Liver (tissue), 9 donors: ENCODE results near the gene CUL4A. TPM values are rescaled to one million over a fixed set of nuclear protein-coding genes. Genes with fewer than 3 reads are reported as not detected.

Experiments
- DNase-seq: peaks from one replicate; pipeline ENCODE4 v3.0.0-alpha.2; 2017; ENCODE audit warnings: low spot score
- H3K27ac ChIP-seq, 2 donors: one replicate each; pipeline ENCODE4 v1.7.0; 2013; ENCODE audit warnings: inconsistent platforms in 2 of 2, low read length in 2 of 2, control low read depth in 1 of 2, low read depth in 1 of 2, mild to moderate bottlenecking in 1 of 2
- H3K27me3 ChIP-seq, 4 donors: one replicate each; pipeline versions ENCODE4 v1.6.1 to v1.7.0; 2013; ENCODE audit warnings: low read length in 3 of 4, inconsistent platforms in 1 of 4, mild to moderate bottlenecking in 1 of 4, moderate library complexity in 1 of 4; ENCODE audit not compliant: control insufficient read depth in 4 of 4, insufficient read depth in 4 of 4
- H3K36me3 ChIP-seq, 4 donors: one replicate each; pipeline versions ENCODE4 v1.6.1 to v1.7.0; 2013; ENCODE audit warnings: low read length in 3 of 4, mild to moderate bottlenecking in 3 of 4, low read depth in 1 of 4, moderate library complexity in 1 of 4; ENCODE audit not compliant: control insufficient read depth in 4 of 4, insufficient read depth in 3 of 4
- H3K4me1 ChIP-seq, 4 donors: one replicate each; pipeline versions ENCODE4 v1.6.1 to v1.7.0; 2013; ENCODE audit warnings: low read length in 3 of 4, mild to moderate bottlenecking in 3 of 4, moderate library complexity in 1 of 4; ENCODE audit not compliant: control insufficient read depth in 4 of 4, insufficient read depth in 4 of 4
- H3K4me3 ChIP-seq, 3 donors: one replicate each; pipeline versions ENCODE4 v1.6.1 to v1.7.0; 2013; ENCODE audit warnings: low read length in 3 of 3, control low read depth in 1 of 3, low read depth in 1 of 3, mild to moderate bottlenecking in 1 of 3
- H3K9ac ChIP-seq, 2 donors: one replicate each; pipeline ENCODE4 v1.7.0; 2013; ENCODE audit warnings: low read length in 2 of 2, mild to moderate bottlenecking in 2 of 2, moderate library complexity in 2 of 2, control low read depth in 1 of 2, low read depth in 1 of 2
- H3K9me3 ChIP-seq, 4 donors: one replicate each; pipeline versions ENCODE4 v1.6.1 to v1.7.0; 2013; ENCODE audit warnings: low read length in 3 of 4; ENCODE audit not compliant: control insufficient read depth in 4 of 4
- ATF3 ChIP-seq: IDR thresholded peaks from 2 replicates; pipeline ENCODE4 v1.6.1; 2016; ENCODE audit warnings: antibody characterized with exemption
- CTCF ChIP-seq: fragments of 150-350 bp; IDR thresholded peaks from 2 replicates; pipeline ENCODE4 v1.5.1; 2017; ENCODE audit warnings: improper control_type of control experiment, low read depth, low read length; ENCODE audit not compliant: missing input control
- EGR1 ChIP-seq, 2 donors: IDR thresholded peaks; 2 replicates each; pipeline ENCODE4 v1.6.1; 2016 to 2018; ENCODE audit warnings: antibody characterized with exemption in 2 of 2, low read depth in 2 of 2
- FOXA1 ChIP-seq: IDR thresholded peaks from 2 replicates; pipeline ENCODE4 v1.6.1; 2016; ENCODE audit warnings: antibody characterized with exemption
- FOXA2 ChIP-seq: IDR thresholded peaks from 2 replicates; pipeline ENCODE4 v1.6.1; 2016; ENCODE audit warnings: antibody characterized with exemption
- GABPA ChIP-seq, 2 donors: IDR thresholded peaks in 1 of 2; conservative IDR thresholded peaks in 1 of 2; 2 replicates each; pipeline ENCODE4 v1.6.1; 2016; ENCODE audit warnings: antibody characterized with exemption in 2 of 2, mild to moderate bottlenecking in 1 of 2, moderate library complexity in 1 of 2
- HNF4A ChIP-seq, 2 donors: conservative IDR thresholded peaks; 2 replicates each; pipeline ENCODE4 v1.6.1; 2016; ENCODE audit warnings: antibody characterized with exemption in 2 of 2, mild to moderate bottlenecking in 2 of 2
- HNF4G ChIP-seq: IDR thresholded peaks from 2 replicates; pipeline ENCODE4 v1.6.1; 2016; ENCODE audit warnings: antibody characterized with exemption
- JUND ChIP-seq, 2 donors: IDR thresholded peaks; 2 replicates each; pipeline ENCODE4 v1.6.1; 2016; ENCODE audit warnings: antibody characterized with exemption in 2 of 2
- MAX ChIP-seq: IDR thresholded peaks from 2 replicates; pipeline ENCODE4 v1.6.1; 2016; ENCODE audit warnings: antibody characterized with exemption
- NR2F2 ChIP-seq: IDR thresholded peaks from 2 replicates; pipeline ENCODE4 v1.6.1; 2016; ENCODE audit warnings: antibody characterized with exemption
- RAD21 ChIP-seq, 2 donors: IDR thresholded peaks; 2 replicates each; pipeline ENCODE4 v1.6.1; 2016; ENCODE audit warnings: antibody characterized with exemption in 2 of 2, mild to moderate bottlenecking in 2 of 2
- REST ChIP-seq: IDR thresholded peaks from 2 replicates; pipeline ENCODE4 v1.6.1; 2016; ENCODE audit warnings: antibody characterized with exemption, mild to moderate bottlenecking
- RXRA ChIP-seq, 2 donors: IDR thresholded peaks; 2 replicates each; pipeline ENCODE4 v1.6.1; 2017 to 2018; ENCODE audit warnings: antibody characterized with exemption in 2 of 2, mild to moderate bottlenecking in 1 of 2
- SP1 ChIP-seq: IDR thresholded peaks from 2 replicates; pipeline ENCODE4 v1.6.1; 2018; ENCODE audit warnings: antibody characterized with exemption, mild to moderate bottlenecking
- TAF1 ChIP-seq: conservative IDR thresholded peaks from 2 replicates; pipeline ENCODE4 v1.6.1; 2016; ENCODE audit warnings: antibody characterized with exemption, mild to moderate bottlenecking
- YY1 ChIP-seq: IDR thresholded peaks from 2 replicates; pipeline ENCODE4 v1.6.1; 2016; ENCODE audit warnings: antibody characterized with exemption, mild to moderate bottlenecking
- ZBTB33 ChIP-seq: IDR thresholded peaks from 2 replicates; pipeline ENCODE4 v1.6.1; 2016; ENCODE audit warnings: antibody characterized with exemption
- WGBS: extraction: QIAGEN DNeasy Blood & Tissue Kit; methylation state at CpG from one replicate; pipeline ENCODE4 v1.1.7; 2013; 5-methylcytosine and 5-hydroxymethylcytosine counted together
- polyA plus RNA-seq, 2 donors: library from polyadenylated mRNA; stranded (reverse) in 1 of 2; unstranded in 1 of 2; fragments of 200-250 nt in 1 of 2; fragments of >200 nt in 1 of 2; fragmentation: Nextera tagmentation in 1 of 2; extraction: Ambion mirVana in 1 of 2; gene quantifications; one replicate each; pipeline versions ENCODE4 v1.2.1 to v1.2.3, GENCODE V29; 2013 to 2015
- total RNA-seq, 2 donors: library from RNA; depleted of rRNA; stranded (reverse); fragments of >200 nt; gene quantifications; one replicate each; pipeline ENCODE4 v1.2.3, GENCODE V29; 2014
- donor health status: healthy.
- donor health status: healthy.
- donor health status: healthy.
- donor health status: healthy.
- donor health status: healthy.

CUL4A gene
- total and polyA plus RNA-seq, 4 donors = 19.9 to 89.4 (median 45.9) TPM

- WGBS = 97% methylated on average over 13 of the region's 13 CpGs
- Histone ChIP-seq H3K27ac (no peak overlapping the region), H3K9ac (no peak overlapping the region), H3K4me1 (peaks cover 0 to 6% (median 3%) of the 10 kb centered on the region in 4 donors), H3K36me3 (peaks cover 12 to 56% (median 28%) of the 10 kb centered on the region in 4 donors), H3K4me3 (no peak overlapping the region), H3K9me3 (no peaks in the 10 kb centered on the region), H3K27me3 (no peaks in the 10 kb centered on the region)
- no peak for DNase-seq
- no peak for TF ChIP-seq JUND (IDR thresholded peaks at IDR 0.05)
- no peak for TF ChIP-seq RXRA (IDR thresholded peaks at IDR 0.05)
- TF ChIP-seq TAF1 = no peak
- TF ChIP-seq SP1 = no peak
- TF ChIP-seq HNF4G = no peak
- no peak for TF ChIP-seq REST
- TF ChIP-seq NR2F2 = no peak
- TF ChIP-seq YY1 = no peak
- no peak for TF ChIP-seq ZBTB33
- TF ChIP-seq CTCF = no peak
- no peak for TF ChIP-seq MAX
- no peak for TF ChIP-seq RAD21 (IDR thresholded peaks at IDR 0.05)
- TF ChIP-seq EGR1 (IDR thresholded peaks at IDR 0.05; ENCODE audit: low read depth in 2 of 2) = no peak
- no peak for TF ChIP-seq FOXA1
- TF ChIP-seq FOXA2 = no peak
- TF ChIP-seq ATF3 = no peak
- TF ChIP-seq HNF4A (conservative IDR thresholded peaks at IDR 0.05) = no peak
- TF ChIP-seq GABPA (IDR thresholded peaks at IDR 0.05 in 1 of 2, conservative IDR thresholded peaks at IDR 0.05 in 1 of 2) = no peak
Observed at GRCh38 chr13:113172419-113172926, 36.9 kb upstream of the CUL4A start.
